Spleen (tissue), 7 donors: ENCODE data around the gene CEMP1.

Source experiments
- POLR2A ChIP-seq, 3 donors: fragments of 450-650 bp; IDR thresholded peaks; one replicate each; pipeline ENCODE4 v1.5.1; 2017; ENCODE audit warnings: antibody characterized with exemption in 3 of 3, mild to moderate bottlenecking in 1 of 3
- TF ChIP-seq, protein P1 (sequence below), 11 experiments: fragments of 200-600 bp in 7 of 11; fragments of 450-650 bp in 4 of 11; sonication (generic) in 4 of 11; IDR thresholded peaks in 8 of 11; conservative IDR thresholded peaks in 3 of 11; 1 replicate in 7 of 11; 2 replicates in 4 of 11; pipeline versions ENCODE4 v1.4.0 to v1.8.0; 2016 to 2021; ENCODE audit warnings: antibody characterized with exemption in 11 of 11, inconsistent platforms in 4 of 11, mild to moderate bottlenecking in 1 of 11
- donor health status: DM: no; HTN: no; CAD: no; lungs with moderate emphysema.
- donor health status: DM: no; HTN: no; CAD: no.
- donor health status: DM: no; HTN: no; CAD: no.

DNA sequence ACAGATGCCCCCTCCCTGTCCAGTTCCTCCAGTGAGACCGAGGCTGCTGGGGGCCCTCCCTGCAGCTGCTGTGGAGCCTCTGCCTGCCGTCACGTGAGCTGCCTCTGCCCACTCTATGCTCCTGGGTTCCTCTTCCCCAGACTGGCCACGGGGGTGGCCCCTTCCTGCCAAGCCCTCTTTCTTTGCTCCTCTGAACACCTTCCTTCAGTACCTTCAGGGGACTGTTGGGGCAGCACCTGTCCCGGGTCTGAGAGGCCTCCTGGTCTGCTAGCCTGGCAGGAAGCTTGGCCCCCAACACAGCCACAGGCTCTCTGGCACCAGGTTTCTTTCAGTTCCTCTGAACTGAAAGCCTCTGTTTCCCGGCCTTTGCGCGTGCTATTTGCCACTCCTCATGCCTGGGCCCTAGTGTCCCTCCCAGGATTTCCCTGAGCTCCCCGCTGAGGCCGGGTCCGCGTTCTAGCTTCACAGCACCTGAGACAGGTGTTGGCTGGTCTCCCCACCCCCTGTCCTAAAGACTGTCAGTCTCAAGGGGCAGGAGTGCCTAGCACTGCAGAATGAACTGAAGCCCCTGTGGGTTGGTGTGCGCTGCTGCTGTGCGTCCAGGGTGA, 24.1 kb downstream of the CEMP1 start:
- TF ChIP-seq, protein P1, sequence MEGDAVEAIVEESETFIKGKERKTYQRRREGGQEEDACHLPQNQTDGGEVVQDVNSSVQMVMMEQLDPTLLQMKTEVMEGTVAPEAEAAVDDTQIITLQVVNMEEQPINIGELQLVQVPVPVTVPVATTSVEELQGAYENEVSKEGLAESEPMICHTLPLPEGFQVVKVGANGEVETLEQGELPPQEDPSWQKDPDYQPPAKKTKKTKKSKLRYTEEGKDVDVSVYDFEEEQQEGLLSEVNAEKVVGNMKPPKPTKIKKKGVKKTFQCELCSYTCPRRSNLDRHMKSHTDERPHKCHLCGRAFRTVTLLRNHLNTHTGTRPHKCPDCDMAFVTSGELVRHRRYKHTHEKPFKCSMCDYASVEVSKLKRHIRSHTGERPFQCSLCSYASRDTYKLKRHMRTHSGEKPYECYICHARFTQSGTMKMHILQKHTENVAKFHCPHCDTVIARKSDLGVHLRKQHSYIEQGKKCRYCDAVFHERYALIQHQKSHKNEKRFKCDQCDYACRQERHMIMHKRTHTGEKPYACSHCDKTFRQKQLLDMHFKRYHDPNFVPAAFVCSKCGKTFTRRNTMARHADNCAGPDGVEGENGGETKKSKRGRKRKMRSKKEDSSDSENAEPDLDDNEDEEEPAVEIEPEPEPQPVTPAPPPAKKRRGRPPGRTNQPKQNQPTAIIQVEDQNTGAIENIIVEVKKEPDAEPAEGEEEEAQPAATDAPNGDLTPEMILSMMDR (IDR thresholded peaks at IDR 0.05 in 8 of 11, conservative IDR thresholded peaks at IDR 0.05 in 3 of 11): peak in 8 of 11 experiments; percentile 8 to 57 (median 40)
- no peak for TF ChIP-seq POLR2A (IDR thresholded peaks at IDR 0.05)
